ENCODE measurements around the gene BRME1. TPM values are rescaled to one million over a fixed set of nuclear protein-coding genes. Genes with fewer than 3 reads are reported as not detected.
A peak's percentile ranks its signal among the peaks of the same experiment; 100 is the strongest.

The BRME1 gene
- total RNA-seq, 6 donors from 2014 or later = 0.46 to 4.4 (median 2.1) TPM

DNA sequence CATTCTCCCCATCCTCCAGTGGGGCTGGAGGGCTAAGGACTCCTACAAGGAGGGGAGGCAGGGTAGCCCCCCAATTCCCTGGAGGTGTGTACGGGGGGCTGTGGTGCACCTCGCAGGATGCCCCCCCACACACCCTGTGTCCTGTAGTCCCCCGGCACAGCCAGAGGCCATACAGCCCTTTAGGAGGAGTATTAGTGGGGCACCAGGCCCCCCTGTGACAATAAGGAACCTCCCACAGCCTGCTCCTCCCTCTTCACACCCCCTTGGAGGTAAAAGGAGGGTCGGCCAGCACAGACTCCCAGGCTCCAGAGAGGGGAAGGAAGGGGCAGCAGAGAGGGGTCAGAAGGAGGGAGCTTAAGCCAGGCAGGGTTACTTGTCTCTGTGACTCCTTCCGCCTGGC, 29.1 kb downstream of the BRME1 start, which contains the start of gene NANOS3:
Gene NANOS3 (plus strand): TSS at position 301 of the 400 bp plus-strand sequence. CDS start 115 bp downstream, outside the sequence.
- Histone ChIP-seq H3K36me3 (no peaks in the 10 kb centered on the region), H3K4me1 (peaks cover 27 to 37% (median 33%) of the 10 kb centered on the region in 4 donors), H3K9me3 (no peaks in the 10 kb centered on the region), H3K27ac (no peak within 1 kb of the TSS), H3K4me3 (no peak within 1 kb of the TSS), H3K27me3 (no peaks in the 10 kb centered on the region)
- TF ChIP-seq, protein P1, sequence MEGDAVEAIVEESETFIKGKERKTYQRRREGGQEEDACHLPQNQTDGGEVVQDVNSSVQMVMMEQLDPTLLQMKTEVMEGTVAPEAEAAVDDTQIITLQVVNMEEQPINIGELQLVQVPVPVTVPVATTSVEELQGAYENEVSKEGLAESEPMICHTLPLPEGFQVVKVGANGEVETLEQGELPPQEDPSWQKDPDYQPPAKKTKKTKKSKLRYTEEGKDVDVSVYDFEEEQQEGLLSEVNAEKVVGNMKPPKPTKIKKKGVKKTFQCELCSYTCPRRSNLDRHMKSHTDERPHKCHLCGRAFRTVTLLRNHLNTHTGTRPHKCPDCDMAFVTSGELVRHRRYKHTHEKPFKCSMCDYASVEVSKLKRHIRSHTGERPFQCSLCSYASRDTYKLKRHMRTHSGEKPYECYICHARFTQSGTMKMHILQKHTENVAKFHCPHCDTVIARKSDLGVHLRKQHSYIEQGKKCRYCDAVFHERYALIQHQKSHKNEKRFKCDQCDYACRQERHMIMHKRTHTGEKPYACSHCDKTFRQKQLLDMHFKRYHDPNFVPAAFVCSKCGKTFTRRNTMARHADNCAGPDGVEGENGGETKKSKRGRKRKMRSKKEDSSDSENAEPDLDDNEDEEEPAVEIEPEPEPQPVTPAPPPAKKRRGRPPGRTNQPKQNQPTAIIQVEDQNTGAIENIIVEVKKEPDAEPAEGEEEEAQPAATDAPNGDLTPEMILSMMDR (IDR thresholded peaks at IDR 0.05) = no peak
- TF ChIP-seq POLR2AphosphoS5 (IDR thresholded peaks at IDR 0.05) = no peak
- TF ChIP-seq POLR2A (IDR thresholded peaks at IDR 0.05) = no peak
- TF ChIP-seq EP300 (IDR thresholded peaks at IDR 0.05) = no peak
- ATAC-seq (ENCODE audit: low FRiP score in 2 of 2) (no peak), DNase-seq (no peak)
- WGBS, 2 donors = 64 to 100% methylated on average over 1 to 5 of the region's 5 CpGs

DNA sequence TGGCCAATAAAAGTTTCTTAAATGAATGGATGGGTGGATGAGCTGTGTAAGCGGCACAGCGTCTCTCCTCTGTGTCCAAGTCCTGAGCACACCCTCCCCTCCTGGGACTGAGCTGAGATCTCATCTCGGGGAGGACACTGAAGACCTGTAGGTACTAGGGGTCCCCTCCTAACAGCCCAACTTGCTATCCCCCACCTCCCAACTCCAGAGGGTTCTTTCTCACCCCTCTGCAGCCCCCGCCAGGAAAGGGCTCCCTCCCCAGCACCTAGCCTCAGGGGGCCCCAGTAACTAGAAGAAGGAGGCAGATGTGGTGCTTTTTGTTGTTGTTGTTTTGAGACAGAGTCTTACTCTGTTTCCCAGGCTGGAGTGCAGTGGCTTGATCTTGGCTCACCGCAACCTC, 30.1 kb downstream of the BRME1 start:
- H3K9me3 ChIP-seq = no peaks in the 10 kb centered on the region
- H3K4me3 ChIP-seq = no peak overlapping the region
- no peak for ATAC-seq (ENCODE audit: low FRiP score in 2 of 2)
- DNase-seq = no peak
- no peak overlapping the region for H3K27ac ChIP-seq
- 93 to 94% methylated on average over 5 of the region's 5 CpGs for WGBS, 2 donors
- H3K27me3 ChIP-seq = no peaks in the 10 kb centered on the region
- no peak for TF ChIP-seq POLR2AphosphoS5 (IDR thresholded peaks at IDR 0.05)
- TF ChIP-seq EP300 (IDR thresholded peaks at IDR 0.05) = no peak
- no peak for TF ChIP-seq POLR2A (IDR thresholded peaks at IDR 0.05)
- TF ChIP-seq, protein P1 (IDR thresholded peaks at IDR 0.05) = no peak
- H3K36me3 ChIP-seq = no peaks in the 10 kb centered on the region
- H3K4me1 ChIP-seq = peaks cover 17 to 27% (median 23%) of the 10 kb centered on the region in 4 donors

DNA sequence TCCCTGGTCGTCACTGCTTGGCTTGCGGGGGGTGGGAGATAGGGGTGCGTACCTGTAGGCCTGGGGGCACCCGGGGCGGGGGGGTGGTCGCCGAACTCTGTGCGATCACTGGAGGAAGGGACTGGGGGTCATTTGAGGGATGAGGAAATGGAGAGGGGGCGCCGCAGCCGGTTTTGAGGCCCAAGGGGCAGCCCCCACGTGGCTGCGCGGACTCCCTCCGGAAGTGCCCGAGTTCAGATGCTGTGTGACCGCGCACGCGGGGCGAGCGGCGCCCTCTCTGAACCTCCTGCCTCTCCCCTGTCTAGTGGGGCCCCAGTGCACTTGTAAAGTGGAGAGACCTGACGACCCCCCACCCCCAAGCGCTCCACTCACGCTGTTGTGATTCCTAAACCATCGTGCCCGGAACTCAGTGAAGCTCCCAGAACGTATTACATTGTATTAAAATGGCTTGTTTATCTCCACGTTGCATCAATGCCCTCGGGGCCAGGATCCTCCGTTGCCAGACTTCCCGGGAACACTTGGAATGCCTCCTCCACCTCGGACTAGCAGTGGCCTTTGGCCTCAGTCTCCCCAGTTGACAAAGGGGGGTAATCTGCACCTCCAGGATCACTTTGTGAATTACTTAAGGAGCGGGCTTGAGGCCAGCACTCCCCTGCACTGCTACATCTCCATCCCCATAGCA, 31.9 kb downstream of the BRME1 start:
- DNase-seq = peak in 1 of 2 donors; percentile 83

DNA sequence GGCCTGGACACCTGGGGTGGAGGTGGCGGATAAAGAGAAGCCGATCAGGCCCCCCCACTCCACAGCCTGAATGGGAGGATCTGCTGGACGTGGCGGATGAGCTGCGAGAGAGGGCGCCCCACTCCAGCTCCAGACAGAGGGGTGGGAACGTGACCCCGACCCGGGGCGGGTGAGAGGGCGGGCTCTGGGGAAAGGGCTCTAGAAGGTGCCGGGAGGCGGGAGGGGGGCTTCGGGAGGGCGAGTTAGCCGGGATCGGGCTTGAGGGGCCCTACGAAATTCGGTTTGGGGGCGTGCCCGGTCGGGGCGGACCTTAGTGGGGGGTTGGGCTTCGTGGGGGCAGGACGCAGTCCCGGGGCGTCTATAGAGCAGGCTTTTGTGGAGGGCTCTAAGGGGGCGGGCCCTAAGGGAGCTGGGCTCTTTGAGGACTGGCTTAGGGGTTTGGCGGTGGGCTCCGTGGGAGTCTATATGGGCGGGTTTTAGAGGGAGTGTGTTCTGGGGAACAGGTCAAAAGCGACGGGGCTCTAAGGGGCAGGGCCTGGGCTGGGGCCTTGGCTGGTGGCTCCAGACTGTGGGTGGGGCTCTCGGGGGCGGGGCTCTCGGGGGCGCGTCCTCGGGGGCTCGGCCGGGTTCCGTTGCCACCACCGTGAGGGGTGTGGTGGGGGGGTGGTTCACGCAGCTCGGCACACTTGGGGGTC, 33.1 kb downstream of the BRME1 start:
- TF ChIP-seq, protein P1 (IDR thresholded peaks at IDR 0.05) = peak in 1 of 6 experiments; percentile 10
- no peak for TF ChIP-seq POLR2A (IDR thresholded peaks at IDR 0.05)
- 10 to 16% methylated on average over 5 to 30 of the region's 45 CpGs for WGBS, 2 donors
- Histone ChIP-seq H3K27me3 (no peaks in the 10 kb centered on the region), H3K4me1 (peaks cover 7 to 13% (median 10%) of the 10 kb centered on the region in 4 donors), H3K27ac (peak overlapping the region in 1 of 4 donors; percentile 42), H3K4me3 (peak overlapping the region in 3 of 4 donors; percentile 41 to 53 (median 52)), H3K36me3 (no peaks in the 10 kb centered on the region), H3K9me3 (no peaks in the 10 kb centered on the region)
- ATAC-seq (ENCODE audit: low FRiP score in 2 of 2) (peak; percentile 47 to 73), DNase-seq (peak in 1 of 2 donors; percentile 87)

More for the DNA sequence above, 31.9 kb downstream of the BRME1 start:
- Histone ChIP-seq H3K9me3 (no peaks in the 10 kb centered on the region), H3K27me3 (no peaks in the 10 kb centered on the region), H3K4me1 (peaks cover 7 to 13% (median 10%) of the 10 kb centered on the region in 4 donors), H3K27ac (no peak overlapping the region), H3K4me3 (no peak overlapping the region), H3K36me3 (no peaks in the 10 kb centered on the region)
- ATAC-seq (ENCODE audit: low FRiP score in 2 of 2) = no peak
- TF ChIP-seq EP300 (IDR thresholded peaks at IDR 0.05) = no peak
- TF ChIP-seq POLR2A (IDR thresholded peaks at IDR 0.05) = no peak
- TF ChIP-seq, protein P1 (IDR thresholded peaks at IDR 0.05) = no peak
- TF ChIP-seq POLR2AphosphoS5 (IDR thresholded peaks at IDR 0.05) = no peak
- 61 to 78% methylated on average over 30 to 35 of the region's 35 CpGs for WGBS, 2 donors

Data from upper lobe of left lung (tissue), 6 donors.